GM19324 (cell line): ENCODE data around the gene CTU2.

Experiments
- ATAC-seq: cut with Tn5 transposase; IDR thresholded peaks from one replicate; pipeline ENCODE4 v1.9.1; 2021; ENCODE audit warnings: mild to moderate bottlenecking, moderate library complexity; ENCODE audit not compliant: unreplicated experiment, low FRiP score

The CTU2 gene

GRCh38 chr16:88741368-88741767, 35.1 kb downstream of the CTU2 start:
- ATAC-seq, result no peak

- ATAC-seq, result no peak
Measured at GRCh38 chr16:88742896-88743605, 36.7 kb downstream of the CTU2 start.

- no peak for ATAC-seq
Measured at GRCh38 chr16:88743693-88744576, 37.6 kb downstream of the CTU2 start.

- ATAC-seq, result no peak
Measured at GRCh38 chr16:88744577-88745521, 38.5 kb downstream of the CTU2 start.

DNA sequence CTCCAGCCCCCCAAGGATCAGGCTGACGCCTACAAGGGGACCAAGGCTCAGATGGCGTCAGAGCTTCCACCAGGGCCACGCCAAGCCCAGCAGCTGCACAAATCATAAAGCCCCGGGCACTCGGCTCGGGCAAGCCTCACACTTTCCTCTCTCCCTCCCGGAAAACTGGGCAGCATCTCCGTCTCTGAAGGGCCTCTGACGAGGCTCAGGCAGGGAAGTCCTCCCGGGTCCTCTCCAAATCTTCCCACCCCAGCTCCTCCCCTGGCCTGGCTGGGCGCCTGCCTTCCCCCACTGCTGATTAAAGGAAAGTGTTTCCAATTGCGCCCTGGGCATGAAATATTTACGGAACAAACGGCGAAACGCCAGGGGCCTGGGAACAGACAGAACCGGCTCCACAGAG, 40.2 kb downstream of the CTU2 start:
- ATAC-seq, result no peak

DNA sequence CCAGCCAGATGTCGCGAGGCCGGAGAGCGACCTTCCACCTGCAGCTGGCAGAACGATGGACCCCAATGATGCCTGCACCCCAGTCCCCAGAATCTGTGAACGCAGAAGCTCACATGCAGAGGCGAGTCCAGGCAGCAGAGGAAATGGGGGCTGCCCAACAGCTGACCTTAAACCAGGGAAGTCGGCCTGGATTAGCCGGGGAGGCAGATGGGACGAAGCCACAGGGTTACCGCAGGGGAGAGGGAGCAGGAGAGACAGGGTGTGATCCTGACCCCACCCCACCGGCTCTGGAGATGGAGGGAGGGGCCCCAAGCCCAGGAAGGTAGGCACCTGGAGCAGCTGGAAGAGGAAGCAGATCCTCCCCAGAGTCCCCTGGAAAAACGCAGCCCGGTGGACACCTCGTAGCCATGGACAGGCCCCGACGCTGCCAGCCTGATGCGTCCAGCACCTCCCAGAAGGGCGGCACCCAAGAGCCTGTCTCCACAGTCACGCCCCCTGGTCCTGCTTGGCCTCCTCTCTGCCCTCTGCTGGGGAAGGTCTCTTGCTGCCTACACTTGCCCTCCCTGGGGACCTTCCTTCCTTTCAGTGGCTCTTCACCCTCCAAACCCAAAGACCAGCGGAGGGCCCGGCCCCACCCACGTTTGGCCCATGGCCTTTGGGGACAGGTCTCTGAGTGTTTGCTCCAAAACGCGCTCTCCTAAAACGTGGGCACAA, 41.4 kb downstream of the CTU2 start:
- no peak for ATAC-seq

GRCh38 chr16:88748364-88748763, 42.1 kb downstream of the CTU2 start:
- no peak for ATAC-seq

- no peak for ATAC-seq
Measured at GRCh38 chr16:88749358-88749757, 43.1 kb downstream of the CTU2 start.

- no peak for ATAC-seq
Measured at GRCh38 chr16:88750854-88751253, 44.6 kb downstream of the CTU2 start.

- ATAC-seq, result no peak
Measured at GRCh38 chr16:88752386-88753002, 46.2 kb downstream of the CTU2 start.

DNA sequence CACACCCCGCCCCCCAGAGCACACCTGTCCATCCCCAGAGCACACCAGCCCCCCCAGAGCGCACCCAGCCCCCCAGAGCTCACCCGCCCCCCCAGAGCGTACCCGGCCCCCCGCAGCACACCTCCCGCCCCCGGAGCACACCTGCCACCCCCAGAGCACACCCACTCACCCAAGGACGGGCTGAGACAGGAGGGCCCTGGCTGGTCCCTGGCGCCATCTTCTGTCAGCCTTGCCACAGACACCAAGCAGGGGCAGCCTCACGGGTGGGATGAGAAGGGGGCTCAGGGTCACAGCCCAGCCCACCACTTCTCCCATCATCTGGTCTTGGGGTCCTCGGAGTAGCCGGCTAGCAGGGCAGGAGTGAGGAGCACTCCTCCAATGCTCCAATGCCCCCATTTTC, 46.9 kb downstream of the CTU2 start:
- ATAC-seq, result no peak

- no peak for ATAC-seq
Measured at GRCh38 chr16:88753602-88754001, 47.3 kb downstream of the CTU2 start.

GRCh38 chr16:88754109-88754911, 48.0 kb downstream of the CTU2 start:
- ATAC-seq, result no peak

DNA sequence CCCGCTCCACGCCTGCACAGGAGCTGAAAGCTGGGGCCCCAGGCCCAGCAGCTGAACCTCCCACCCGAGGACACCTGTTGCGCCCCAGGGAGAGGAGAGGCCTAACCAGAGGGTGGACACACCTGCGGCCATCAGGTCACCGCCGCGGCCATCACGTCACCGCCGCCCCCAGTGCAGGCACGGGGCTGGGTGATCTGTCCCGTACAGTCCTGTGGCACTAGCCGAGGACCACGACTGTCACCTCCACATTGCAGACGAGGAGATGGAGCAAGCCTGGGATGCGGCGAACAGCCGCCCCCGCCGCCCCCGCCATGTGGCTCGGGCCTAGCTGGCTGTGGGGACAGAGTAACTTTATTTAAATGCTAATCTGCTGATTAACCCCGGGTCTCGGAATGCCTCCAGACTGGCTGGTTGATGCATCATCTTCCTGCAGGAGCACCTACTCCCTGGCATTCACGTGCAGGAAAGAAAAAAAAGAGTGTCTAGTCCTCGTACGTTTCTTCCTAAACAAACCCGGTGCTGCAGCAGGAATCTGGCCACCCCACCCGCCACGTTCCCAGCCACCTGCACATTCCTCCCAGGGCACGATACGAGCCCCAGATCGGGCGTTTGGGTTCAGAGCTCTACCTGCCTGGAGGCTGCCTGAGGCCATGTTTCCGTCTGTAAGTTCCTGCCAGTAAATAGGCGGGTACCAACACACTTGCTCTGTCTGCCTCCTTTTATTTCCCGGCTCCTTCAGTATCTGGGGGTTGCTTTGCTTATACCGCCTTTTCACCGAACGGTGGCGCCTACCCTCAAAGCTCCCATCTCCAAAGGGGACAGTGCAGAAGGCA, 48.8 kb downstream of the CTU2 start:
- ATAC-seq, result no peak

- ATAC-seq, result no peak
Measured at GRCh38 chr16:88755745-88756443, 49.6 kb downstream of the CTU2 start.

- no peak for ATAC-seq
Measured at GRCh38 chr16:88758227-88758943, 52.1 kb downstream of the CTU2 start.

GRCh38 chr16:88758944-88759244, 52.6 kb downstream of the CTU2 start:
- no peak for ATAC-seq
